MM.1S (cell line): ENCODE data around the gene RFTN1.

ENCODE experiments used
- DNase-seq: peaks from one replicate; pipeline ENCODE4 v3.0.0-alpha.2; 2015
- H2AFZ ChIP-seq: fragments of 300-600 bp; sonication (generic); 2 replicates; pipeline ENCODE4 v1.6.0; 2016; ENCODE audit warnings: antibody characterized with exemption, low read length
- H3F3A ChIP-seq: fragments of 300-600 bp; sonication (generic); 2 replicates; pipeline ENCODE4 v1.6.1; 2016; ENCODE audit warnings: mild to moderate bottlenecking, antibody characterized with exemption, low read length, moderate library complexity, mixed read lengths; ENCODE audit not compliant: insufficient read depth
- H3K27ac ChIP-seq: fragments of 300-600 bp; sonication (generic); 2 replicates; pipeline ENCODE4 v1.5.1; 2016; ENCODE audit warnings: mild to moderate bottlenecking, low read length
- H3K27me3 ChIP-seq: fragments of 300-600 bp; sonication (generic); replicated peaks from 2 replicates; pipeline ENCODE4 v1.6.0; 2016; ENCODE audit warnings: low read length; ENCODE audit not compliant: insufficient read depth
- H3K36me3 ChIP-seq: fragments of 300-600 bp; sonication (generic); replicated peaks from 2 replicates; pipeline ENCODE4 v1.6.1; 2016; ENCODE audit warnings: mild to moderate bottlenecking, low read length, mixed read lengths; ENCODE audit not compliant: insufficient read depth
- H3K4me1 ChIP-seq: fragments of 300-600 bp; sonication (generic); 2 replicates; pipeline ENCODE4 v1.6.1; 2016; ENCODE audit warnings: low read length, mixed read lengths
- H3K4me2 ChIP-seq: fragments of 300-600 bp; sonication (generic); 2 replicates; pipeline ENCODE4 v1.6.0; 2016; ENCODE audit warnings: low read depth, low read length
- H3K4me3 ChIP-seq: fragments of 300-600 bp; sonication (generic); 2 replicates; pipeline ENCODE4 v1.5.1; 2016; ENCODE audit warnings: low read length, mixed read lengths
- H3K79me2 ChIP-seq: fragments of 300-600 bp; sonication (generic); 2 replicates; pipeline ENCODE4 v1.6.1; 2016; ENCODE audit warnings: mixed run types, low read length, mixed read lengths
- H3K9ac ChIP-seq: fragments of 300-600 bp; sonication (generic); 2 replicates; pipeline ENCODE4 v1.6.1; 2016; ENCODE audit warnings: low read length, mixed read lengths
- H3K9me2 ChIP-seq: fragments of 300-600 bp; sonication (generic); replicated peaks from 2 replicates; pipeline ENCODE4 v1.6.1; 2016; ENCODE audit warnings: mild to moderate bottlenecking, low read length, mixed read lengths; ENCODE audit not compliant: insufficient read depth
- H3K9me3 ChIP-seq: fragments of 300-600 bp; sonication (generic); replicated peaks from 2 replicates; pipeline ENCODE4 v1.6.1; 2016; ENCODE audit warnings: mild to moderate bottlenecking, low read length, mixed read lengths; ENCODE audit not compliant: insufficient read depth
- H4K20me1 ChIP-seq: fragments of 300-600 bp; sonication (generic); 2 replicates; pipeline ENCODE4 v1.6.1; 2016; ENCODE audit warnings: mild to moderate bottlenecking, low read length, moderate library complexity, mixed read lengths; ENCODE audit not compliant: insufficient read depth
- CTCF ChIP-seq: fragments of 300-600 bp; sonication (generic); IDR thresholded peaks from 2 replicates; pipeline ENCODE4 v1.5.1; 2016; ENCODE audit warnings: antibody characterized with exemption, low read length, mixed read lengths
- EZH2 ChIP-seq: fragments of 300-600 bp; sonication (generic); optimal IDR thresholded peaks from 2 replicates; pipeline ENCODE3; 2017; ENCODE audit warnings: low read depth, mild to moderate bottlenecking, antibody characterized with exemption, low read length, mixed read lengths
- EZH2phosphoT487 ChIP-seq: fragments of 300-600 bp; sonication (generic); IDR thresholded peaks from 2 replicates; pipeline ENCODE4 v1.6.1; 2018; ENCODE audit warnings: antibody characterized with exemption, low read length

Gene RFTN1

GRCh38 chr3:16475766-16476165 is 37.7 kb downstream of the RFTN1 start:
- Histone ChIP-seq H3K9me2 (no peaks in the 10 kb centered on the region), H3F3A (no peaks in the 10 kb centered on the region), H3K4me3 (no peak overlapping the region), H3K9ac (no peak overlapping the region), H3K27ac (no peak overlapping the region), H3K36me3 (no peaks in the 10 kb centered on the region), H3K4me2 (no peak overlapping the region), H3K27me3 (no peaks in the 10 kb centered on the region), H2AFZ (no peak overlapping the region), H3K4me1 (0 out of 2 replicates have a peak, but pooled peaks cover under 1% of the 10 kb centered on the region), H4K20me1 (no peaks in the 10 kb centered on the region), H3K79me2 (no peaks in the 10 kb centered on the region), H3K9me3 (no peaks in the 10 kb centered on the region)
- DNase-seq = no peak
- TF ChIP-seq EZH2phosphoT487 = no peak
- no peak for TF ChIP-seq CTCF
- no peak for TF ChIP-seq EZH2

- H2AFZ ChIP-seq = no peak overlapping the region
These were observed 38.6 kb downstream of the RFTN1 start for GRCh38 chr3:16474920-16475319.

GRCh38 chr3:16474216-16474615 is 39.3 kb downstream of the RFTN1 start:
- H3K4me1 ChIP-seq = no peaks in the 10 kb centered on the region
- no peaks in the 10 kb centered on the region for H3K79me2 ChIP-seq
- no peaks in the 10 kb centered on the region for H4K20me1 ChIP-seq

More at GRCh38 chr3:16474920-16475319, 38.6 kb downstream of the RFTN1 start:
- Histone ChIP-seq H3K9me3 (no peaks in the 10 kb centered on the region), H3F3A (no peaks in the 10 kb centered on the region), H3K9me2 (no peaks in the 10 kb centered on the region), H3K79me2 (no peaks in the 10 kb centered on the region), H4K20me1 (no peaks in the 10 kb centered on the region), H3K36me3 (no peaks in the 10 kb centered on the region), H3K27me3 (no peaks in the 10 kb centered on the region), H3K27ac (no peak overlapping the region), H3K9ac (no peak overlapping the region), H3K4me2 (no peak overlapping the region), H3K4me3 (no peak overlapping the region), H3K4me1 (no peaks in the 10 kb centered on the region)
- TF ChIP-seq CTCF = no peak
- no peak for TF ChIP-seq EZH2
- TF ChIP-seq EZH2phosphoT487 = no peak
- no peak for DNase-seq

More at GRCh38 chr3:16474216-16474615, 39.3 kb downstream of the RFTN1 start:
- no peak overlapping the region for H3K4me3 ChIP-seq
- H3K27ac ChIP-seq = no peak overlapping the region
- no peaks in the 10 kb centered on the region for H3K36me3 ChIP-seq
- no peaks in the 10 kb centered on the region for H3K27me3 ChIP-seq
- no peak overlapping the region for H3K4me2 ChIP-seq
- no peak for TF ChIP-seq EZH2
- TF ChIP-seq CTCF = no peak
- TF ChIP-seq EZH2phosphoT487 = no peak
- H3K9ac ChIP-seq = no peak overlapping the region
- no peak for DNase-seq
- no peaks in the 10 kb centered on the region for H3K9me2 ChIP-seq
- no peaks in the 10 kb centered on the region for H3F3A ChIP-seq
- no peak overlapping the region for H2AFZ ChIP-seq
- no peaks in the 10 kb centered on the region for H3K9me3 ChIP-seq
